OCI-LY7 (cell line): ENCODE data around the gene CHPT1.

Experiments
- CTCF ChIP-seq: fragments of 200-600 bp; sonication (generic); conservative IDR thresholded peaks from 2 replicates; pipeline ENCODE4 v1.5.1; 2014; ENCODE audit warnings: mild to moderate bottlenecking, antibody characterized with exemption, low read length, moderate library complexity, mixed read lengths
- EZH2phosphoT487 ChIP-seq: fragments of 200-600 bp; sonication (generic); IDR thresholded peaks from 2 replicates; pipeline ENCODE4 v1.6.1; 2018; ENCODE audit warnings: low read depth, borderline replicate concordance, mild to moderate bottlenecking, mixed run types, antibody characterized with exemption, low read length, moderate library complexity, mixed read lengths

GRCh38 chr12:101648195-101648594 is 49.2 kb upstream of the CHPT1 start:
- TF ChIP-seq EZH2phosphoT487 (no peak), CTCF (no peak)
